EH (cell line): ENCODE data around the gene ARNT2.

ENCODE experiments used
- DNase-seq: peaks from one replicate; pipeline ENCODE4 v3.0.0-alpha.2; 2015; ENCODE audit warnings: low read depth

The ARNT2 gene

GRCh38 chr15:80466543-80466942, 62.4 kb downstream of the ARNT2 start:
- no peak for DNase-seq

- no peak for DNase-seq
These were observed 63.1 kb downstream of the ARNT2 start for GRCh38 chr15:80467311-80467714.

- no peak for DNase-seq
These were observed 64.6 kb downstream of the ARNT2 start for GRCh38 chr15:80468796-80469195.

- no peak for DNase-seq
These were observed 67.7 kb downstream of the ARNT2 start for GRCh38 chr15:80471881-80472280.

- DNase-seq = no peak
These were observed 69.4 kb downstream of the ARNT2 start for GRCh38 chr15:80473286-80474223.

- DNase-seq = no peak
These were observed 70.3 kb downstream of the ARNT2 start for GRCh38 chr15:80474224-80475215.

GRCh38 chr15:80475572-80475971, 71.4 kb downstream of the ARNT2 start:
- no peak for DNase-seq

- DNase-seq = no peak
These were observed 71.9 kb downstream of the ARNT2 start for GRCh38 chr15:80476036-80476435.

GRCh38 chr15:80478075-80478474, 73.9 kb downstream of the ARNT2 start:
- peak; percentile 85 for DNase-seq

- DNase-seq = no peak
These were observed 75.0 kb downstream of the ARNT2 start for GRCh38 chr15:80479191-80479590.

- DNase-seq = peak; percentile 73
These were observed 76.1 kb downstream of the ARNT2 start for GRCh38 chr15:80480171-80480811.

GRCh38 chr15:80480909-80481308, 76.7 kb downstream of the ARNT2 start:
- peak; percentile 99 for DNase-seq

GRCh38 chr15:80482696-80483095, 78.5 kb downstream of the ARNT2 start:
- no peak for DNase-seq

GRCh38 chr15:80483725-80484161, 79.6 kb downstream of the ARNT2 start:
- no peak for DNase-seq

GRCh38 chr15:80484333-80484864, 80.2 kb downstream of the ARNT2 start:
- no peak for DNase-seq

GRCh38 chr15:80485370-80486164, 81.4 kb downstream of the ARNT2 start:
- no peak for DNase-seq

- peak; percentile 25 for DNase-seq
These were observed 83.7 kb downstream of the ARNT2 start for GRCh38 chr15:80487839-80488390.

GRCh38 chr15:80489030-80489594, 84.9 kb downstream of the ARNT2 start:
- peak; percentile 98 for DNase-seq

GRCh38 chr15:80490431-80490990, 86.3 kb downstream of the ARNT2 start:
- peak; percentile 69 for DNase-seq
